GM20000 (cell line): ENCODE results near the gene SEC24C.
"Not testable (repeated sequence)": the region's sequence is repeated elsewhere in the genome, so short reads cannot be mapped to it uniquely, and the experiment has no call there.

ENCODE experiments used
- DNase-seq: peaks from one replicate; pipeline ENCODE4 v3.0.0; 2012; ENCODE audit warnings: low spot score
- TF ChIP-seq, protein P1 (sequence below): IDR thresholded peaks from 2 replicates; pipeline ENCODE4 v1.5.1; 2012; ENCODE audit warnings: mild to moderate bottlenecking, control low read depth; ENCODE audit errors: extremely low read depth, missing control alignments

The SEC24C gene

DNA sequence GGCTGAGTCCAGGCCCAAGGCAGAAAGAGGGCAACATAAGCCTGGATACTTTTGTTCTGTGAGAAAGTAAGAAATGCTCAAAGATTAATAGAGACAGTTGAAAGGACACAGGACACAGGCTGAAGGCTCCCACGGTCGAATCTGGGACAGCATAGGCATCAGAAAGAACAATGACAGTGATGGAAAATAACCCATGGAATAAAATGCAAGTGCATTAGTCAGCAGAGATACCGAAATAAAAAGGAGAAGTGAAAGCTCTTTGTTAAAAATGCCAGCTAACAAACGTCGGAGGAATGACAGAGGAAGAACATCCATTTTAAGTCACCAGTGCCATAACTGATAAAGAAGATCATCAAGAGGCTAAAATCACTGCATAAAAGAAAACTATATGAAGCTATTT is 26.6 kb upstream of the SEC24C start:
- TF ChIP-seq, protein P1, sequence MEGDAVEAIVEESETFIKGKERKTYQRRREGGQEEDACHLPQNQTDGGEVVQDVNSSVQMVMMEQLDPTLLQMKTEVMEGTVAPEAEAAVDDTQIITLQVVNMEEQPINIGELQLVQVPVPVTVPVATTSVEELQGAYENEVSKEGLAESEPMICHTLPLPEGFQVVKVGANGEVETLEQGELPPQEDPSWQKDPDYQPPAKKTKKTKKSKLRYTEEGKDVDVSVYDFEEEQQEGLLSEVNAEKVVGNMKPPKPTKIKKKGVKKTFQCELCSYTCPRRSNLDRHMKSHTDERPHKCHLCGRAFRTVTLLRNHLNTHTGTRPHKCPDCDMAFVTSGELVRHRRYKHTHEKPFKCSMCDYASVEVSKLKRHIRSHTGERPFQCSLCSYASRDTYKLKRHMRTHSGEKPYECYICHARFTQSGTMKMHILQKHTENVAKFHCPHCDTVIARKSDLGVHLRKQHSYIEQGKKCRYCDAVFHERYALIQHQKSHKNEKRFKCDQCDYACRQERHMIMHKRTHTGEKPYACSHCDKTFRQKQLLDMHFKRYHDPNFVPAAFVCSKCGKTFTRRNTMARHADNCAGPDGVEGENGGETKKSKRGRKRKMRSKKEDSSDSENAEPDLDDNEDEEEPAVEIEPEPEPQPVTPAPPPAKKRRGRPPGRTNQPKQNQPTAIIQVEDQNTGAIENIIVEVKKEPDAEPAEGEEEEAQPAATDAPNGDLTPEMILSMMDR: no peak
- DNase-seq: peak; percentile 43

DNA sequence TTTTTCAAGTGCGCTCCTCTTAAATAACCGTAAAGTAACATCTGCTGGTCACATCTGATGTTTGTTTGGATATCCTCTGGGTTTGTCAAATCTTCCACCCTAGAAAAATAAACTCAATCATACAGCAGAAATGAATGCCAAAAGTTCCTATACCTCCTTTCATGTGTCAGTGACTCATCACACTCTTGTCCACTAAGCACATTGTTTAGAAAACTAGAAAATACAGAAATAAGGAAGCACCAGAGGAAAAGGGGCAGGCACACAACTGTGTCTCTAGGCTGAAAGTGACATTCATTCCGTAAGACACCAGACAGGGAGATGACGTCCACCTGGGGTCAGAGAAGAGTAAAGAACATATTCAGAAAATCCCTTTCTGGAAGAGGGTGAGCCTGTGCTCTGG is 23.6 kb upstream of the SEC24C start:
- not testable (repeated sequence) for DNase-seq

DNA sequence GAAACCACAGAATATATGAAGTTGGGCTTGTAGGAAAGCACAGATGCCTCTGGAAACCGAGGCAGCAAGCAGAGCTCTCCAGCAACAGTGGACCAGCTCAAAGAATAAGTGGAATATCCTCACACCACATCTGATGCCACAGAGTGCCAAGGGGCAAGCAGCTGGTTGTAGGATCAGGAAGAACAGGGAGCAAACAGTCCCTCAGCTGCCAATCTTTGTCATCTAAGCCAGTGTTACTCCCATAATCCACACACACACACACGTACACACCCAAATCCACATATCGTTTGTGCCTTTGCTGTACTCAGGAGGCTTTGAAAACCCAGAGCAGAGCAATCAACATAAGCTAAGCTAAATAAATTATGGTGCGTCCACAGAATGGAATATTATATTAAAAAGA is 20.7 kb upstream of the SEC24C start:
- TF ChIP-seq, protein P1: no peak
- no peak for DNase-seq

DNA sequence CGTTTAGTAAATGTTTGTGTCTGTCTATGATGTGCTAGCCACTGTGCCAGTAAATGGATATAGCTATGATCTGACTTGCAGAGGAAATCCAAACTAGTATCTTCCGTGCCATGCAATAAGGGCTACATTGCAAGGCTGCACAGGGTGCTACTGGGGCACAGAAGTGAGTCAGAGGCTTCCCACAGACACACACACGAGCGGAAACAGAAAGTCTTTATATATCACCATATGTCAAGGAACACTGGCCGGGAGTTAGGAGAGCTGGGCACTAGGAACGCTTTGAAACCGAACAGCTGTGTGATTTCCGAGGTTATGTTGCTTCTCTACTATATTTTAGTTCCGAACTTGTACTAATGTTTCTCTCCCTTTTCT is 14.4 kb upstream of the SEC24C start:
- not testable (repeated sequence) for DNase-seq

DNA sequence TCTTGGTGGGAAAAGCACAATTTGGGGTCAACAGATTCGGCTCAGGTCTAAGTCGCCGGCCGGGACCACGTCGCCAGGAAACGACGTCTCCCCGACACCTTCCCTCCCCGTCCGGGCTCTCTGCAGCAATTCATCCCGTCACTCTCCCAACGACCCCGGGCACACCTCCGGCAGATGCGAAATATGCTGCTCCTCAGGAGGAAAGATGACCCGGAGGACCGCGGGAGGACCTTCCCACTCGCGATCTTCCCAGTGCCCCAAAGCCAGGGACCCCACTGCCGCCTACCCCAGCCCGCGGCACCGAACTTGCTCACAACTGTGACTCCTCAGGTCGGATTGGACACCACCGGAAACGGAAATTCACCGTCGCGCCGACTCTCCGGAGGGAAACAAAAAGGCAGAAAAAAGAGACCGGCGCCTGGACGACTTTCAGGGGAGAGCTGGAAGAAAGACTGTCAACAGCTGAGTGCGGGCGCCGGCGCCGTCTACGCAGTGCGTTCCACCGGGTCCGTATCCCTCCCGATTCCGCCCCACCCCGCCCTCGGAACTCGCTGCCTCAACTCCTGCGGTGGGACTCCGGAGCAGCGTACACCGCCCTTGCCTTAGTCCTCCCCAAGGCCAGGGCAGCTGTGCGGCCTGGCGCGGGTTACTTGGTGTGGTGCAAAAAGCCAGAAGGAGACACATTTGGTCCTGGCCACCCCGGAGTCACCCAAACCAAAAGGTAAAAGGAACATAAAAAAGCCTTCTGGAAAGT is 13.8 kb upstream of the SEC24C start:
- DNase-seq: peak; percentile 86

DNA sequence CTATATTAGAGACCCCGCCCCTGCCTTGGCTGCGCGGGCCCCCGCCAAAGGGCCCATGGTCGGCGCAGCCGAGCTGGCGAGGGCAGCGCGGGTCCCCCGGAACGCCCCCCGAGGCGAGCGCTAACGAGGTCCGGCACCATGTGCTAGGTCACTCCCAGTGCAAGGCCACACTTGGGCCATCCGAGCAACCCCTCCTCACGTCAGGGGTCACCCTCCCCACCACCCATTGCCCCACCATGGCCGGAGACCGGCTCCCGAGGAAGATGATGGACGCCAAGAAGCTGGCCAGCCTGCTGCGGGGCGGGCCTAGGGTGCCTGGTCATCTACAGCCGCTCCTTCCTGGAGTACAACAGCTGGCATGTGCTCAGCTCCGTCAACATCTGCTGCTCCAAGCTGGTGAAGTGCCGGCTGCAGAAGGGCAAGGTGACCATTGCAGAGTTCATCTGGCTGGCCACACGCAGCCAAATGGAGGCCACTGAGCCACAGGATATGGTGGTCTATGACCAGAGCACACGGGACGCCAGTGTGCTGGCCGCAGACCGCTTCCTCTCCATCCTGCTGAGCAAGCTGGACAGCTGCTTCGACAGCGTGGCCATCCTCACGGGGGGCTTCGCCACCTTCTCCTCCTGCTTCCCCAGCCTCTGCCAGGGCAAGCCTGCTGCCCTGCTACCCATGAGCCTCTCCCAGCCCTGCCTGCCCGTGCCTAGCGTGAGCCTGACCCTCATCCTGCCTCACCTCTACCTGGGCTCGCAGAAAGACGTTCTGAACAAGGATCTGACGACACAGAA is 12.4 kb upstream of the SEC24C start:
- no peak for DNase-seq
- TF ChIP-seq, protein P1: no peak

More for the DNA sequence above, 13.8 kb upstream of the SEC24C start:
- TF ChIP-seq, protein P1: no peak

DNA sequence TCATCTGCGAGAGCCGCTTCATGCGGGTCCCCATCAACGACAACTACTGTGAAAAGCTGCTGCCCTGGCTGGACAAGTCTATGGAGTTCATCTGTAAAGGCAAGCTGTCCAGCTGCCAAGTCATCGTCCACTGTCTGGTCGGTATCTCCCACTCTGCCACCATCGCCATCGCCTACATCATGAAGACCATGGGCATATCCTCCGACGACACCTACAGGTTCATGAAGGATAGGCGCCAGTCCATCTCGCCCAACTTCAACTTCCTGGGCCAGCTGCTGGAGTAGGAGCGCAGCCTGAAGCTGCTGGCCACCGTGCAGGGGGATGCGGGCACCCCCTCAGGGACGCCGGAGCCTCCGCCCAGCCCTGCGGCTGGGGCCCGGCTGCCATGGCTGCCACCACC is 11.7 kb upstream of the SEC24C start:
- TF ChIP-seq, protein P1: no peak
- no peak for DNase-seq

DNA sequence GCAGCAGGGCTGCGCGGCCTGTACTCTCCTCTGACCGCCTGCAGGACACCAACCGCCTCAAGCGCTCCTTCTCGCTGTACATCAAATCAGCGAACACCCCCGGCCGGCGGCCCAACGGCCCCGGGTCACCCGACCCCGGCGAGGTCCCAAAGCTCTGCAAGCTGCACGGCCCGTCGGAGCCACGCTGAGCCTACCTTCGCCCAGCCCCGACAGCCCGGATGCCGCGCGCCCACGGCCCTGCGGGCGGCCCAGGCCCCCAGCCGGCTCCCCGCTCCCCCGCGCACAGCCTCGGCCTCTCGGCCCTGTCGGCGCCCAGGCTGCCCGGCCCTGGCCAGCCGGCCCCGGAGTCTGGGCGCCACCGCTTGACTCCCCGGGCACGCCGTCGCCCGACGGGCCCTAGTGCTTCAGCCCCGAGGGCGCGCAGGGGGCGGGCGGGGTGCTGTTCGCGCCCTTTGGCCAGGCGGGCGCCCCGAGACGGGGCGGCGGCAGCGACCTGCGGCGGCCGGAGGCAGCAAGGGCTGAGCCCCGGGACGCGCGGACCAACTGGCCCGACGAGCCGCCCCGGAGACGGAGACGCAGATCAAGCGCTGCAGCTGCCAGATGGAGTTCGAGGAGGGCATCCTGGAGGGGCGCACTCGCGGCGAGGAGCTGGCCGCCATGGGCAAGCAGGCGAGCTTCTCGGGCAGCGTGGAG is 11.1 kb upstream of the SEC24C start:
- TF ChIP-seq, protein P1: no peak

More for the DNA sequence above, 11.1 kb upstream of the SEC24C start:
- no peak for DNase-seq
